HG03097 (cell line): ENCODE measurements around the gene CRHBP.

ENCODE experiments used
- ATAC-seq: cut with Tn5 transposase; IDR thresholded peaks from one replicate; pipeline ENCODE4 v1.9.1; 2021; ENCODE audit not compliant: unreplicated experiment, low FRiP score

Gene CRHBP

DNA sequence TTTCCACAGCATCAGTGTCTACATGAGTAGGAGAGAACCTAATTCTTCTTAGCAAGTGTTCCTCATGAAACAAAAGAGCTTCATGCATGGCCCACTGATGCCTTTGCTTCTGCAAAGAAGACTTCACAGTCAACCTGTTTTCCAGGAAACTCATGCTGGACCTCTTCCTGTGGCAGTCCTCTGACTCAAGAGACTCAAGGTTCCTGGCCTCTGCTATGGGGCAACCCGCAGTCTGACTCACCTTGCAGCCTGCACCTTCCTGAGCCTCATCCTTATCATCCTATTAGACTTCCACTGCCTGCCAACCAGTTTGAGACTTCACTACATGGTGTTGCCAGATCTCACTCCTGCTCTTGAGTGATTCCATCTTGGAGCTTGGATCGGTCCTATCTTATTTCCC lies 59.8 kb downstream of the CRHBP start:
- no peak for ATAC-seq

- no peak for ATAC-seq
These were observed 63.2 kb downstream of the CRHBP start for GRCh38 chr5:77015938-77016569.

DNA sequence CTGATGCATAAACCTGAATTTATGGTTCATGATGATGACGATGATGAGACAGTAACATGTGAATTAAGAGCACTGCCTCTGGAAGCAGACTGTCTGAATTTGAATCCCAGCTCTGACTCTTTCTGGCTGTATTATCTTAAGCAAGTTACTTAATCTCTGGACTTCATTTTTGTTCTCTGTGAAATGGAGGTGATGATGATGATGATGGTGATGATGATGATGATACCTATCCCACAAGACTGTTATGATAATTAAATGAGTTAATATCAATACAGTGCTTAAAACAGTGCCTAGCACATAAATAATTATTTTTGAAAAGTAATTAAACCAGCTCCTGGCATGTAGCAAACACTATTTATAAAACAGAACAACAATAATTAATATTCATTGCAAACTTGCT lies 64.1 kb downstream of the CRHBP start:
- ATAC-seq = no peak

GRCh38 chr5:77017668-77018067 lies 64.8 kb downstream of the CRHBP start:
- ATAC-seq = no peak
